Right ventricle myocardium superior (tissue), 1 donor: Measurements from ENCODE around the gene LCE7A. TPM values are rescaled to one million over a fixed set of nuclear protein-coding genes. Genes with fewer than 3 reads are reported as not detected.

Experiments
- ATAC-seq: fragments of 200-7000 bp; cut with Tn5 transposase; one replicate; pipeline ENCODE4 v1.9.1; 2020; ENCODE audit warnings: mild to moderate bottlenecking; ENCODE audit not compliant: poor library complexity
- DNase-seq: peaks from one replicate; pipeline ENCODE4 v3.0.0-alpha.2; 2020
- intact Hi-C: fragments of 100-400 bp; cut with DNase I; formaldehyde crosslinking; loops from one replicate; pipeline ENCODE4 v1.11.2; 2022
- total RNA-seq: library from RNA; stranded (reverse); fragmentation: NEBNext Ultra II Directional; extraction: Animal tissue kit (Norgen Biotek cat#: 25700); gene quantifications from one replicate; pipeline ENCODE4 v1.2.1, GENCODE V29; 2021
- donor health status: DM: no; HTN: yes; CAD: no; lungs with severe emphysema.

Gene LCE7A
- total RNA-seq, 1 donor from 2014 or later = not detected

GRCh38 chr1:152909206-152909605, 49.4 kb downstream of the LCE7A start:
- intact Hi-C loops = no loop called here
- ATAC-seq (no peak), DNase-seq (no peak)

Other genes with a start within 250 kb of the LCE7A start
- not detected for gene LCE3B, start 246.2 kb upstream of the LCE7A start, total RNA-seq
- gene LCE3A, start 236.9 kb upstream of the LCE7A start, total RNA-seq = not detected
- gene LCE2D, start 196.6 kb upstream of the LCE7A start, total RNA-seq = not detected
- not detected for gene LCE2C, start 184.7 kb upstream of the LCE7A start, total RNA-seq
- gene LCE2B, start 173.9 kb upstream of the LCE7A start, total RNA-seq = not detected
- gene LCE2A, start 161.7 kb upstream of the LCE7A start, total RNA-seq = not detected
- not detected for gene LCE4A, start 151.8 kb upstream of the LCE7A start, total RNA-seq
- gene KPRP, start 102.0 kb upstream of the LCE7A start, total RNA-seq = not detected
- not detected for gene LCE1F, start 84.9 kb upstream of the LCE7A start, total RNA-seq
- not detected for gene LCE1E, start 73.7 kb upstream of the LCE7A start, total RNA-seq
- gene LCE1D, start 63.3 kb upstream of the LCE7A start, total RNA-seq = not detected
- not detected for gene LCE1C, start 53.3 kb upstream of the LCE7A start, total RNA-seq
- not detected for gene LCE1B, start 48.0 kb upstream of the LCE7A start, total RNA-seq
- not detected for gene LCE1A, start 32.5 kb upstream of the LCE7A start, total RNA-seq
- gene LCE6A, start 17.1 kb upstream of the LCE7A start, total RNA-seq = not detected
- gene SMCP, start 18.3 kb downstream of the LCE7A start, total RNA-seq = not detected
- not detected for gene IVL, start 48.5 kb downstream of the LCE7A start, total RNA-seq
- not detected for gene SPRR5, start 87.2 kb downstream of the LCE7A start, total RNA-seq
- not detected for gene SPRR4, start 110.7 kb downstream of the LCE7A start, total RNA-seq
- not detected for gene SPRR1A, start 124.1 kb downstream of the LCE7A start, total RNA-seq
- not detected for gene SPRR3, start 141.8 kb downstream of the LCE7A start, total RNA-seq
- gene SPRR1B, start 171.2 kb downstream of the LCE7A start, total RNA-seq = not detected
- not detected for gene SPRR2D, start 181.1 kb downstream of the LCE7A start, total RNA-seq
- gene SPRR2A, start 197.5 kb downstream of the LCE7A start, total RNA-seq = not detected
- gene SPRR2B, start 211.6 kb downstream of the LCE7A start, total RNA-seq = not detected
- not detected for gene SPRR2E, start 234.5 kb downstream of the LCE7A start, total RNA-seq